ENCODE results near the gene BNIP1. TPM values are rescaled to one million over a fixed set of nuclear protein-coding genes. Genes with fewer than 3 reads are reported as not detected.

Gene BNIP1
- total RNA-seq, 3 donors from 2014 or later (not counting 1 experiment from before 2014, with no cell fraction given) = 29.4 to 34.8 (median 33.0) TPM

DNA sequence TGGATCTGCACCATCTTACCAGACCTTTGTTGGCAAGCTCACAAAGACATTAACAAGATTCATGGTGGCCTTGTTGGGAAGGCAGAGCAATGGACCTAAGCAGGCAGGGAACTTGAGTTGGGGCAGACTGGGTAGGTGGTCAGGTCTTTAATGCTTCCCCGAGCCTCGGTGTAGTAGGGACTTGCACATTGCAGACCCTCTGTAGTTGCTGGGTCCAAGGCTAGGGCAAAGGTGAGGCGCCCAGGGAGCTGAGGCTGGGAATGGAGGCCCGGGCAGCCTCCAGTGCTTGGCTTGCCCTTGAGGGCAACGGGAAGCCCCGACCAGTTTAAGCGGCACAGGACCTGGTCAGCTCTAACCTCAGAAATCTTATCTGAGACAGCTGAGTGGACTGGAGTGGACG lies 66.5 kb downstream of the BNIP1 start:
- H3K27me3 Mint-ChIP-seq (ENCODE audit: low read depth in 2 of 2) = peaks cover 17 to 54% of the 10 kb centered on the region in 2 donors

DNA sequence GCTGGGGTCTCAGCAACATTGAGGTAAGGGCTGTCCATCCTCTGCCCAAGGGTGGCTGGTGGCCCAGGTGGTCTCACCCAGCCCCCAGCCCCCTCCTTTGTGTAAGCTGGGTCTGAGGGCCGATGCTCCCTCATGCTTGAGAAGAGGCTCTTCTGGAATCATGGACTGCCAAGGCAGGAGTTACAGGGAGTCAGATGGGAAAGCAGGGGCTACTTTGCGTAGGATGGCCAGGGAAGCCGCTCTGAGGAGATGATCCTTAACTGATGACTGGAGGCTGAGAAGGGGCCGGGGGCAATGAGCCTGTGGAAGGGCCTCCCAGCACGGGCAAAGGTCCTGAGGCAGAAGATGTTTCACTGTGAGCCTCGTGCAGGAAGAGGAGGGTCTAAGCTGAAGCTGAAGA lies 67.0 kb downstream of the BNIP1 start:
- Histone ChIP-seq H3K4me1 (ENCODE audit: control insufficient read depth, insufficient read depth, low read length) (no peaks in the 10 kb centered on the region), H3K9me3 (ENCODE audit: control insufficient read depth, insufficient read depth, low read length) (no peaks in the 10 kb centered on the region), H3K27me3 (ENCODE audit: control insufficient read depth, insufficient read depth, low read length) (no peaks in the 10 kb centered on the region), H3K36me3 (ENCODE audit: control insufficient read depth, insufficient read depth, low read length) (no peaks in the 10 kb centered on the region), H3K4me3 (ENCODE audit: low read length) (no peak overlapping the region), H3K27ac (ENCODE audit: low read length) (no peak overlapping the region)
- Mint-ChIP-seq H3K27ac (no peak overlapping the region), H3K27me3 (ENCODE audit: low read depth in 2 of 2) (peaks cover 17 to 54% of the 10 kb centered on the region in 2 donors), H3K4me3 (no peak overlapping the region), H3K36me3 (no peaks in the 10 kb centered on the region), H3K4me1 (no peaks in the 10 kb centered on the region), H3K9me3 (peaks cover 2 to 4% of the 10 kb centered on the region in 2 donors)
- DNase-seq (no peak), ATAC-seq (no peak)
- TF ChIP-seq, protein P1, sequence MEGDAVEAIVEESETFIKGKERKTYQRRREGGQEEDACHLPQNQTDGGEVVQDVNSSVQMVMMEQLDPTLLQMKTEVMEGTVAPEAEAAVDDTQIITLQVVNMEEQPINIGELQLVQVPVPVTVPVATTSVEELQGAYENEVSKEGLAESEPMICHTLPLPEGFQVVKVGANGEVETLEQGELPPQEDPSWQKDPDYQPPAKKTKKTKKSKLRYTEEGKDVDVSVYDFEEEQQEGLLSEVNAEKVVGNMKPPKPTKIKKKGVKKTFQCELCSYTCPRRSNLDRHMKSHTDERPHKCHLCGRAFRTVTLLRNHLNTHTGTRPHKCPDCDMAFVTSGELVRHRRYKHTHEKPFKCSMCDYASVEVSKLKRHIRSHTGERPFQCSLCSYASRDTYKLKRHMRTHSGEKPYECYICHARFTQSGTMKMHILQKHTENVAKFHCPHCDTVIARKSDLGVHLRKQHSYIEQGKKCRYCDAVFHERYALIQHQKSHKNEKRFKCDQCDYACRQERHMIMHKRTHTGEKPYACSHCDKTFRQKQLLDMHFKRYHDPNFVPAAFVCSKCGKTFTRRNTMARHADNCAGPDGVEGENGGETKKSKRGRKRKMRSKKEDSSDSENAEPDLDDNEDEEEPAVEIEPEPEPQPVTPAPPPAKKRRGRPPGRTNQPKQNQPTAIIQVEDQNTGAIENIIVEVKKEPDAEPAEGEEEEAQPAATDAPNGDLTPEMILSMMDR (IDR thresholded peaks at IDR 0.05) = no peak
- intact Hi-C loops (cut with micrococcal nuclease) = no loop called here
- WGBS (ENCODE audit: insufficient coverage) = 80% methylated on average over 6 of the region's 6 CpGs

More for the DNA sequence above, 66.5 kb downstream of the BNIP1 start:
- ATAC-seq = no peak
- no peak overlapping the region for H3K27ac ChIP-seq (ENCODE audit: low read length)
- no peak for DNase-seq
- H3K36me3 ChIP-seq (ENCODE audit: control insufficient read depth, insufficient read depth, low read length) = no peaks in the 10 kb centered on the region
- no peaks in the 10 kb centered on the region for H3K4me1 Mint-ChIP-seq
- TF ChIP-seq, protein P1 (IDR thresholded peaks at IDR 0.05) = no peak
- H3K36me3 Mint-ChIP-seq = no peaks in the 10 kb centered on the region
- peaks cover 2 to 4% of the 10 kb centered on the region in 2 donors for H3K9me3 Mint-ChIP-seq
- intact Hi-C loops (cut with micrococcal nuclease) = no loop called here
- H3K9me3 ChIP-seq (ENCODE audit: control insufficient read depth, insufficient read depth, low read length) = no peaks in the 10 kb centered on the region
- no peaks in the 10 kb centered on the region for H3K4me1 ChIP-seq (ENCODE audit: control insufficient read depth, insufficient read depth, low read length)
- no peak overlapping the region for H3K4me3 Mint-ChIP-seq
- H3K4me3 ChIP-seq (ENCODE audit: low read length) = no peak overlapping the region
- no peaks in the 10 kb centered on the region for H3K27me3 ChIP-seq (ENCODE audit: control insufficient read depth, insufficient read depth, low read length)
- no peak overlapping the region for H3K27ac Mint-ChIP-seq
- 88% methylated on average over 8 of the region's 8 CpGs for WGBS (ENCODE audit: insufficient coverage)

DNA sequence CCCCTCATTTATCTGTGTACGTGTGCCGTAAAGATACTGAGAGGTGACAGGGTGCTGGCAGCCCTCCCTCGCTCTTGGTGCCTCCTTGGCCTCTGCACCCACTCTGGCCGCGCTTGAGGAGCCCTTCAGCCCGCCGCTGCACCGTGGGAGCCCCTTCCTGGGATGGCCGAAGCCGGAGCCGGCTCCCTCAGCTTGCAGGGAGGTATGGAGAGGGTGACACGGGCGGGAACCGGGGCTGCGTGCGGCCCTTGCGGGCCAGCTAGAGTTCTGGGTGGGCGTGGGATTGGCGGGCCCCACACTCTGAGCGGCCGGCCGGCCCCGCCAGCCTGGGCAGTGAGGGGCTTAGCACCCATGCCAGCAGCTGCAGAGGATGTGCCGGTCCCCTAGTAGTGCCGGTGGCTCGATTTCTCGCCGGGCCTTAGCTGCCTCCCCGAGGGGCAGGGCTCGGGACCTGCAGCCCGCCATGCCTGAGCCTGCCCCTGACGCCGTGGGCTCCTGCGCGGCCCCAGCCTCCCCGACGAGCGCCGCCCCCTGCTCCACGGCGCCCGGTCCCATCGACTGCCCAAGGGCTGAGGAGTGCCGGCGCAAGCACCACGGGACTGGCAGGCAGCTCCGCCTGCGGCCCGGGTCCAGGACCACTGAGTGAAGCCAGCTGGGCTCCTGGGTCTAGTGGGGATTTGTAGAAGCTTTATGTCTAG lies 69.1 kb downstream of the BNIP1 start:
- TF ChIP-seq, protein P1 (IDR thresholded peaks at IDR 0.05) = no peak
- peaks cover 21 to 45% of the 10 kb centered on the region in 2 donors for H3K27me3 Mint-ChIP-seq (ENCODE audit: low read depth in 2 of 2)
- DNase-seq (no peak), ATAC-seq (no peak)
- WGBS (ENCODE audit: insufficient coverage) = 94% methylated on average over 49 of the region's 49 CpGs
- no peak overlapping the region for H3K27ac Mint-ChIP-seq
- Histone ChIP-seq H3K27ac (ENCODE audit: low read length) (no peak overlapping the region), H3K36me3 (ENCODE audit: control insufficient read depth, insufficient read depth, low read length) (no peaks in the 10 kb centered on the region), H3K9me3 (ENCODE audit: control insufficient read depth, insufficient read depth, low read length) (no peaks in the 10 kb centered on the region), H3K27me3 (ENCODE audit: control insufficient read depth, insufficient read depth, low read length) (peaks cover 2% of the 10 kb centered on the region), H3K4me1 (ENCODE audit: control insufficient read depth, insufficient read depth, low read length) (no peaks in the 10 kb centered on the region), H3K4me3 (ENCODE audit: low read length) (no peak overlapping the region)
- no peaks in the 10 kb centered on the region for H3K36me3 Mint-ChIP-seq
- H3K4me1 Mint-ChIP-seq = no peaks in the 10 kb centered on the region
- peaks cover 2 to 4% of the 10 kb centered on the region in 2 donors for H3K9me3 Mint-ChIP-seq
- intact Hi-C loops (cut with micrococcal nuclease) = no loop called here
- no peak overlapping the region for H3K4me3 Mint-ChIP-seq

Other genes with a start within 250 kb of the BNIP1 start
- 10 to 100 TPM; 11.2 to 12.4 (median 12.1) TPM for gene RPL26L1, start 185.1 kb upstream of the BNIP1 start, total RNA-seq
- gene ATP6V0E1, start 160.8 kb upstream of the BNIP1 start, total RNA-seq = 100 to 1,000 TPM; 101 to 141 (median 103) TPM
- 100 to 1,000 TPM; 118 to 127 (median 121) TPM for gene CREBRF, start 88.2 kb upstream of the BNIP1 start, total RNA-seq
- not detected for gene NKX2-5, start 90.7 kb downstream of the BNIP1 start, total RNA-seq
- not detected for gene STC2, start 183.9 kb downstream of the BNIP1 start, total RNA-seq